HG02970 (cell line): ENCODE measurements around the gene TUB.

Experiments
- ATAC-seq: cut with Tn5 transposase; IDR thresholded peaks from one replicate; pipeline ENCODE4 v1.9.1; 2021; ENCODE audit warnings: mild to moderate bottlenecking, moderate library complexity, moderate number of reproducible peaks; ENCODE audit not compliant: unreplicated experiment, low FRiP score

TUB gene

DNA sequence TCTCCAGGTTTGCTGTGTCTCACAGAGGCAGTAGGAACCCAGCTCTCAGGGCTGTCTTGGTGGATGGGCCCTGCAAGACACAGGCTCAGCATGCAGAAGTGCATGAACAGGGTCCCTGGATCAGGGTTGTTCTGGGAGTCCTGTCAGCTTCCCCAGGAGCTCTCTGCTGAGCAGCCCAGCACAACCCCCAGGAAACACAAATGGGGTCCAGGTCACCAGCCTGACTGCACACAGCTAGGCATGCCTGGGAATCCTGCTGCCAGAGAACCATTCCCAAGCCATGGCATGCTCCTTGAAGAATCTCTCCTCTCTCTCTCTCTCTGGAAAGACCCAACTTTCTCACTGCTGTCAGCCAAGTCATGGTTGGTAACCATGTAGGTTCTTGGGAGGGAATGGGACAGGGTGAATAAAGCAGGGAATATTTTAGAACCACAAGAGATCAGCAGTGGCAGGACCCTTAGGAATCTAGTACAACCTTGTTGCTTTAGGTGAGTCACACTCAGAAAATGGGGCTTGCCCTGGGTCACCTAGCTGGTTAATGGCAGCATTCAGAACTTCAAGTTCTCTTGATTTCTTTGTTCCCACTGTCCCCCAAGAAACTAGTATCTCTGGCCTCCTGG, 21.4 kb downstream of the TUB start:
- ATAC-seq, result no peak

DNA sequence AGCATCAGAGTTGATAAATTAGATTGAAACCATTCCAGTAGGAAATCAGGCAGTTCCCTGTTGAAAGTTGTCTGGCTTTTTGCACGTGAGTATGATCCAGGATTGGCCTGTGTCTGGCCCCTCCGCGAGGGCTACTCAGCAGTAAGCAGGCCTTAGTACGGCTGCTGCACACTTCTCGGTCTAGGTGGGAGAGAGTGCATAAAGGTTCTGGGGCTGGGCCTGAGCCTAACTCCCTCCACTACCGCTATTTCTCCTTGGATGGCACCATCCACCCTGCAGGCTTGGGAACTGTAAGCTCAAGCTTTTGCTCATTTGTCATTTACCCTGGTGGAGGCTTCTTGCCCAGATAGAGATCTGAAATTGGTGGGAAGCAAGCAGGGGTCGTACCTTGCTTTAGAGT, 22.0 kb downstream of the TUB start:
- ATAC-seq, result no peak

DNA sequence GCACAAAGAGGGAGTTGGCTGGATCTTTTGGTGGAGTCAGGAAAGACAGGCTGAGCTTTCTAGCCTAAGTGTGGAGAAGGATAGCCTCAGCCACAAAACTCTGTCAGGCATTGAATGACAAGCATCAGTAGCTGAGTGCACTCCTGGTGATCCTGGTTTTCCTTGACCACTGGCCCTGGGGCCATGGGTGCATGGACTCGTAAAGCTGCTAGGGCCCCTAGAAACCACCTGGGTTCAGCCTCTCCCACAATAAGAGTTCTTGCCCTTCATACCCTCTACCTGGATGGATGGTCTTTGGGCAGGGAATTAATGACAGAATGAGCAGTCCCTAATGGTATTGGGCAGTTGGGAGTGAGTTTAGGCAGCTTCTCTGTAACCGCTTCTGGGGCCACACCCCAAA, 22.9 kb downstream of the TUB start:
- ATAC-seq, result no peak

GRCh38 chr11:8105133-8105532, 24.1 kb downstream of the TUB start:
- ATAC-seq, result no peak

DNA sequence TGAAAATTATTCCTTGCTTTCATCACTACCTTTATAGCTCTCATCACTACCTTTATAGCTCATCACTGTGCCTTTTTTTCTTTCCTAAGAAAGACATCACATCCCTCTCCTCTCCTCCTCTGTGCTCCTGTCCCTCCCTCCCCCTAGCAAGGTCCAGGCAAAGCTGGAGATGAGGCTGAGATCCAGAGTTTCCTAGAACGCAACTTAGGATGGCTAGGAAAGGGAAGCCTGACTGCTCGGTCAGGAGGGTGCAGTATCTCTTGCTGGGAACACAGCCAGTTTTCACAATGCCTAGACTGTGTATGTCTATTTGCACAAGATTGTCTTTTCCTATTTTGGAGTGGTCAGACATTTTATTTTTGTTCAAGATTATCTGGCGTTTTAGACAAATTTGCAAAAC, 24.7 kb downstream of the TUB start:
- ATAC-seq, result no peak

DNA sequence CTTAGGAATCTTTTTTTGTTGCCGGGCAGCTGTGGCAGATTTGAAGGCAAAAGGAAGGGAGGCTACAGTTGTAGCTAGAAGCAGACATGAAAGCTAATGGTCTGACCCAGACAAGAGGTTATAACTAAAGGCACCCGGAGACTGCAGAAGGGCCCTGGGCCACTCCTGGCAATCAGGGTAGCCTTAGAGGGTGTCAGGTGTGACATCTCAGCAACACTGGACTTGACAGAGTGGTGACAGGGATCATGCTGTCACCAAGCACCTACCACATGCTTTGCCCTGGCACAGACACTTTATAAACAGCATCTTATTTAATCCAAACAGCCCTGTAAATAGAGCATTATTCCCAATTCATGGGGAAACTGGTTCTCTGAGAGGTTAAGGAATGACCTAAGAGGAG, 25.7 kb downstream of the TUB start:
- ATAC-seq, result no peak

GRCh38 chr11:8107642-8108041, 26.6 kb downstream of the TUB start:
- ATAC-seq, result no peak

- no peak for ATAC-seq
Measured at GRCh38 chr11:8108421-8108820, 27.4 kb downstream of the TUB start.

DNA sequence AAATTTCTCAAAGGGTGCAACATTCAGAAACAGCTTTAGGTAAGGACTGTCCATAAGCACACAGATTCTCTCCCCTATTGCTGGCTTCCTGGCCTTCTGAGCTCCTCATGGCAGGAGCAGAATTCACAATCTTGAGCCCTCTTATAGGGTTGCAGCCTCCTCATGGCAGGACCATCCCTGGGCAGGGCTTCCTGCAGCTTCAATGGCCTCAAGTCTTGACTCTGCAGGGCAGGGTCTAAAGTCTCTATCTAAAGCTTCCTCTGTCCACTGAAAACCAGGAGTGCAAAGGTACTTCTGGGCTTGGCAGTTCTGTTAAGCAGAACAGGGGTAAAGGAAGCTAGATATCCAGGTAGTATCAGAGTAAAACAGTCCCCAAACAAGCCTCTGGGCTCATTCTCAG, 28.7 kb downstream of the TUB start:
- no peak for ATAC-seq

DNA sequence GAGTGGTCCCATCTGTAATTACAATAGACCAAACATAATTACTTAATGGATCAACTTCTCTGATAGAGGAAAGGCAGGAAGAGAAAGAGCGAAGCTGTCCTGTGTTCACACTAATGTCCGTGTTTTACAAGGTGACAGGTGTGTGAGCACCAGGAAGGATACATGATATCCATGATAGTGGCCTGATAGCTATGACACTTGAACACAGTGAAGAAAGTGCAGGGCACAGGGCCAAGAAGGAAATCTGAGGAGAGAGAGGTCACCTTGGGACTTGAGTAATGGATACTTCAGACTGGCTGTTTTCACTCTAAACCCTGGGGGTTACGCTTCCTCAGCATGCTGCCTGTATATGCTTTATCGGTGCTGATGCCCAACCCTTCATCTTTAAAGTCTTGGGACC, 29.4 kb downstream of the TUB start:
- no peak for ATAC-seq

- ATAC-seq, result no peak
Measured at GRCh38 chr11:8111636-8112035, 30.6 kb downstream of the TUB start.

- ATAC-seq, result no peak
Measured at GRCh38 chr11:8122173-8122764, 41.3 kb downstream of the TUB start.

GRCh38 chr11:8126649-8127289, 45.8 kb downstream of the TUB start:
- no peak for ATAC-seq

- no peak for ATAC-seq
Measured at GRCh38 chr11:8127447-8127846, 46.4 kb downstream of the TUB start.

DNA sequence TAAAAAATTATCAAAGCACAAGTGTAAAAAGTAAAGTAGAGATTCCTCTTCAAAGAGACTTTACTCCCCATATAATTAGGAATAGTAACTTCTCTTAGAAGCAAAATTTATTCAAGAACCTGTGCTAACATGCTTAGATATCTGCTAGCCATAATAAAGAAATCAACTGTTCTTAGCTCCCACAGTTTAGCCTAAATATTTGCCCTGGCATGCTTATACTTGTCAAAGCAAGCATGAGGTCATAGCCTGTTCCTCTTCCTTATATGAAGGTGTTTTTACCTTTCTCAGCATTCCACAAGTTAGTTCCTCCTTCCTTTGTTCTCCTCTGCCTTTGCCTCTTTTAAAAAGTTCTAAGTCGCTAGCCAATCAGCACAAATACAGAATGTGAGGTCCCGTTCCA, 57.5 kb downstream of the TUB start:
- ATAC-seq, result no peak

DNA sequence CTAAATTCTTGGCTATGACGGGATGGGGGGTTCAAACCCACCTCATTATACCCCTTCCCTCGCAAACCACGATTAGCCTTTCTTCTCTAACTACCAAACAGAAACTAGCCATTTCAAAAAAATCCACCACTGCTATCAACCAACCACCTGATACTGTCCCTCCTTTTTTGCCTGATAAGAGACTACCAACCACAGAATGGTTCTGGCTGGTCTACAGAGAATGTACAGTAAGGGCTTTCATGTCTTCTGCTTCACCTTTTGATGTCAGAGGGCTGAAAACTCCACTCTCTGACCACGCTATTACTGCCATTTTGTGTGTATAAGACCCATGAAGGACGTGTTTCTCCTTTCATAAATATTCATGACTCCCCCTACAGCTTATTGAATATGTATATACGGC, 68.7 kb downstream of the TUB start:
- ATAC-seq, result no peak
